GM23338 (cell line): ENCODE results near the gene APOBEC3A. TPM values are rescaled to one million over a fixed set of nuclear protein-coding genes. Genes with fewer than 3 reads are reported as not detected.
A peak's percentile ranks its signal among the peaks of the same experiment; 100 is the strongest.

ENCODE experiments used
- ATAC-seq: fragments of 200-7000 bp; cut with Tn5 transposase; 3 replicates; pipeline ENCODE4 v1.9.1; 2020
- DNase-seq: peaks from one replicate; pipeline ENCODE4 v3.0.0-alpha.2; 2015; ENCODE audit warnings: low spot score
- H2AFZ ChIP-seq: fragments of 200-600 bp; sonication (generic); 2 replicates; pipeline ENCODE4 v1.8.0; 2016; ENCODE audit warnings: antibody characterized with exemption, mild to moderate bottlenecking, moderate library complexity
- H3F3A ChIP-seq: fragments of 200-600 bp; sonication (generic); replicated peaks from 2 replicates; pipeline ENCODE4 v1.8.0; 2017; ENCODE audit warnings: antibody characterized with exemption, mixed run types, low read depth
- H3K27ac ChIP-seq: fragments of 200-600 bp; sonication (generic); 2 replicates; pipeline ENCODE4 v1.6.1; 2016; ENCODE audit warnings: low read depth
- H3K27me3 ChIP-seq: fragments of 200-600 bp; sonication (generic); 2 replicates; pipeline ENCODE4 v1.8.0; 2016; ENCODE audit warnings: mild to moderate bottlenecking, mixed run types, moderate library complexity; ENCODE audit not compliant: insufficient read depth
- H3K36me3 ChIP-seq: fragments of 200-600 bp; sonication (generic); 2 replicates; pipeline ENCODE4 v1.8.0; 2016; ENCODE audit warnings: mild to moderate bottlenecking; ENCODE audit not compliant: insufficient read depth
- H3K4me1 ChIP-seq: fragments of 200-600 bp; sonication (generic); 2 replicates; pipeline ENCODE4 v1.8.0; 2016; ENCODE audit warnings: mild to moderate bottlenecking, moderate library complexity; ENCODE audit not compliant: insufficient read depth
- H3K4me2 ChIP-seq: fragments of 200-600 bp; sonication (generic); 2 replicates; pipeline ENCODE4 v1.7.1; 2017; ENCODE audit warnings: mixed run types
- H3K4me3 ChIP-seq: fragments of 200-600 bp; sonication (generic); 2 replicates; pipeline ENCODE4 v1.6.1; 2016; ENCODE audit warnings: mixed run types
- H3K79me2 ChIP-seq: fragments of 200-600 bp; sonication (generic); replicated peaks from 2 replicates; pipeline ENCODE4 v1.8.0; 2017; ENCODE audit warnings: mild to moderate bottlenecking; ENCODE audit not compliant: insufficient read depth
- H3K9me2 ChIP-seq: fragments of 200-600 bp; sonication (generic); 2 replicates; pipeline ENCODE4 v1.8.0; 2017; ENCODE audit not compliant: insufficient read depth
- H4K20me1 ChIP-seq: fragments of 200-600 bp; sonication (generic); replicated peaks from 2 replicates; pipeline ENCODE4 v1.8.0; 2017; ENCODE audit warnings: mild to moderate bottlenecking; ENCODE audit not compliant: insufficient read depth
- H3K27ac Mint-ChIP-seq: 2 replicates; pipeline ENCODE4 v1.8.0; 2020; ENCODE audit warnings: inconsistent platforms, mild to moderate bottlenecking, moderate library complexity, mixed read lengths
- H3K27me3 Mint-ChIP-seq: 3 replicates; pipeline ENCODE4 v1.8.0; 2022; ENCODE audit warnings: low read depth, mild to moderate bottlenecking, moderate library complexity, mixed read lengths, inconsistent platforms; ENCODE audit not compliant: insufficient read depth, poor library complexity
- H3K36me3 Mint-ChIP-seq: 3 replicates; pipeline ENCODE4 v1.8.0; 2021; ENCODE audit warnings: low read depth, mild to moderate bottlenecking, inconsistent platforms, moderate library complexity, mixed read lengths
- H3K4me1 Mint-ChIP-seq: 3 replicates; pipeline ENCODE4 v1.8.0; 2020; ENCODE audit warnings: mild to moderate bottlenecking, inconsistent platforms, mixed read lengths
- H3K4me3 Mint-ChIP-seq: 3 replicates; pipeline ENCODE4 v1.8.0; 2021; ENCODE audit warnings: moderate library complexity, mild to moderate bottlenecking, inconsistent platforms, mixed read lengths
- H3K9me3 Mint-ChIP-seq: 3 replicates; pipeline ENCODE4 v1.8.0; 2020; ENCODE audit warnings: moderate library complexity, mild to moderate bottlenecking, inconsistent platforms, mixed read lengths
- CREB1 ChIP-seq: fragments of 250-450 bp; sonication (Bioruptor Pico); IDR thresholded peaks from 2 replicates; pipeline ENCODE4 v1.5.0; 2020; ENCODE audit warnings: low read depth, mild to moderate bottlenecking, moderate library complexity
- CTCF ChIP-seq, 2 experiments: fragments of 200-600 bp in 1 of 2; sonication (generic) in 1 of 2; conservative IDR thresholded peaks; 2 replicates each; pipeline versions ENCODE4 v1.5.1 to v1.6.1; 2016 to 2017; ENCODE audit warnings: antibody characterized with exemption in 2 of 2, low read depth in 2 of 2, mild to moderate bottlenecking in 2 of 2, moderate library complexity in 1 of 2
- JUNB ChIP-seq: IDR thresholded peaks from one replicate; pipeline ENCODE4 v1.6.1; 2016; ENCODE audit warnings: antibody characterized with exemption; ENCODE audit not compliant: unreplicated experiment
- POLR2AphosphoS5 ChIP-seq: IDR thresholded peaks from 2 replicates; pipeline ENCODE4 v1.6.1; 2016; ENCODE audit warnings: antibody characterized with exemption, low read depth
- ZNF462 ChIP-seq: fragments of 250-450 bp; sonication (Bioruptor Pico); IDR thresholded peaks from 2 replicates; pipeline ENCODE4 v1.5.0; 2020; ENCODE audit warnings: mild to moderate bottlenecking, moderate library complexity
- polyA plus RNA-seq: library from polyadenylated mRNA; unstranded; fragments of >200 nt; fragmentation: Nextera tagmentation; extraction: Ambion mirVana; gene quantifications from 2 replicates; pipeline ENCODE4 v1.2.1, GENCODE V29; 2016
- total RNA-seq: library from RNA; depleted of rRNA; stranded (reverse); fragments of >200 nt; shearing (Covaris generic); gene quantifications from 2 replicates; pipeline ENCODE4 v1.2.3, GENCODE V29; 2014

The APOBEC3A gene
- total and polyA plus RNA-seq, 2 experiments from 2014 or later = 0.21 TPM; not detected in 1

DNA sequence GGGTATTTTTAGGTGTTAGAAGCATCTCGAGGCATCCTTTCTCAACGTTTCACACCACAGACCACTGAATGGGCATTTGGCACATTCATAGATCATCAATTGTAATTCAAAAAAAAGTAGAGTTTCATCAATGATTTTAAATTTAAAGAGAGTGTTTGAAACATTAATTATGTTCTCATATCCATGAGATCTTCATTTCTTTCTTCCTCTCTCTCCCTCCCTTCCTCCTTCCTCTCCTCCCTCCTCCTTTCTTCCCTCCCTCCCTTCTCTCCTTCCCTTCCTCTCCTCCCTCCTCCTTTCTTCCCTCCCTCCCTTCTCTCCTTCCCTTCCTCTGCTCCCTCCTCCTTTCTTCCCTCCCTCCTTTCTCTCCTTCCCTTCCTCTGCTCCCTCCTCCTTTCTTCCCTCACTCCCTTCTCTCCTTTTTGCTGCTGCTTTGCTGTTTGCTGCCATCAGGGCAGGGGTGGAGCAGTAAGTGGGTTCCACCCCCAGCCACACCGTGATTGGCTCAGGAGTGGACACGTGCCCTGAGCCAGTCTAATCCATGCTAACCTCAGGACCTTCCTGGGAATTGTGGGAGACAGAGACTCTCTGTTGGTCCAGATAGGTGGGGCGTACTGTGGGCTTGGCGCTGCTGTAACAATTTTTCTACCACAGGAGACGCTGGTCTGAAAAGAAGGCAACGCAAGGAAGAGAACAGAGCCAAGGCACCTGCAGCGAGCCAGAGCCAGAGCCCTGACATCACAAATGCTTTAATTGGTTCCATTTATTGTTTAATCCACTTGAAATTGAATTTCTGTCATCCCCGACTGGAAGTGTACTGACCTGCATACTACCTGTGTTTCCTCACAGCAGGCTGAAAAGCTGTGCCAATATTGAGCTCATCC lies 33.7 kb upstream of the APOBEC3A start:
- no peak overlapping the region for H2AFZ ChIP-seq
- no peak overlapping the region for H3K4me3 ChIP-seq
- H4K20me1 ChIP-seq = no peaks in the 10 kb centered on the region
- Mint-ChIP-seq H3K9me3 (no peaks in the 10 kb centered on the region), H3K27me3 (no peaks in the 10 kb centered on the region), H3K36me3 (no peaks in the 10 kb centered on the region), H3K4me3 (no peak overlapping the region), H3K4me1 (peaks cover 12% of the 10 kb centered on the region), H3K27ac (no peak overlapping the region)
- H3K9me2 ChIP-seq = no peaks in the 10 kb centered on the region; the same call in 1 of the 2 replicates
- H3K4me1 ChIP-seq = no peaks in the 10 kb centered on the region; the same call in 1 of the 2 replicates
- no peaks in the 10 kb centered on the region for H3K79me2 ChIP-seq
- no peaks in the 10 kb centered on the region for H3K36me3 ChIP-seq
- no peaks in the 10 kb centered on the region for H3K27me3 ChIP-seq
- ATAC-seq (peak; percentile 69), DNase-seq (peak; percentile 62)
- no peak overlapping the region for H3K4me2 ChIP-seq
- no peak overlapping the region for H3K27ac ChIP-seq
- no peaks in the 10 kb centered on the region for H3F3A ChIP-seq
- no peak for TF ChIP-seq JUNB
- peak in 1 of 2 experiments; percentile 3; a peak in 1 of 4 replicates for TF ChIP-seq CTCF (conservative IDR thresholded peaks at IDR 0.05; ENCODE audit: low read depth in 2 of 2)
- no peak for TF ChIP-seq CREB1 (CRISPR knock-in tag)
- no peak for TF ChIP-seq POLR2AphosphoS5
- TF ChIP-seq ZNF462 = no peak
